Esophagus (tissue), 2 donors: Measurements from ENCODE around the gene TMEM120A. TPM values are rescaled to one million over a fixed set of nuclear protein-coding genes. Genes with fewer than 3 reads are reported as not detected.

Experiments
- H3K27ac ChIP-seq, 2 donors: one replicate each; pipeline ENCODE4 v1.5.1; 2013; ENCODE audit warnings: low read depth in 2 of 2, mild to moderate bottlenecking in 2 of 2, inconsistent platforms in 1 of 2, low read length in 1 of 2, moderate library complexity in 1 of 2
- H3K27me3 ChIP-seq, 2 donors: one replicate each; pipeline ENCODE4 v1.6.1; 2013; ENCODE audit warnings: low read length in 2 of 2, control low read depth in 1 of 2, mild to moderate bottlenecking in 1 of 2; ENCODE audit not compliant: insufficient read depth in 2 of 2, control insufficient read depth in 1 of 2
- H3K36me3 ChIP-seq, 2 donors: one replicate each; pipeline ENCODE4 v1.6.1; 2013; ENCODE audit warnings: low read length in 1 of 2; ENCODE audit not compliant: control insufficient read depth in 2 of 2, insufficient read depth in 2 of 2
- H3K4me1 ChIP-seq, 2 donors: one replicate each; pipeline ENCODE4 v1.6.1; 2013; ENCODE audit warnings: low read length in 1 of 2; ENCODE audit not compliant: control insufficient read depth in 2 of 2, insufficient read depth in 2 of 2
- H3K4me3 ChIP-seq, 2 donors: one replicate each; pipeline ENCODE4 v1.5.1; 2013; ENCODE audit warnings: low read length in 2 of 2, mild to moderate bottlenecking in 2 of 2, low read depth in 1 of 2, moderate library complexity in 1 of 2
- H3K9me3 ChIP-seq, 2 donors: one replicate each; pipeline ENCODE4 v1.6.1; 2013; ENCODE audit warnings: mild to moderate bottlenecking in 2 of 2, low read depth in 1 of 2, low read length in 1 of 2, moderate library complexity in 1 of 2; ENCODE audit not compliant: control insufficient read depth in 2 of 2, insufficient read depth in 1 of 2
- WGBS, 2 donors: extraction: QIAGEN DNeasy Blood & Tissue Kit; methylation state at CpG; one replicate each; pipeline ENCODE4 v1.1.7; 2013; 5-methylcytosine and 5-hydroxymethylcytosine counted together
- polyA plus RNA-seq, 2 donors: library from polyadenylated mRNA; stranded (reverse); fragments of 200-250 nt; gene quantifications; one replicate each; pipeline ENCODE4 v1.2.3, GENCODE V29; 2013
- donor health status: healthy with polysubstance abuse.
- donor health status: Bipolar disorder and iron deficiency.

TMEM120A gene
- polyA plus RNA-seq, 2 donors = 43.8 to 51.0 TPM

DNA sequence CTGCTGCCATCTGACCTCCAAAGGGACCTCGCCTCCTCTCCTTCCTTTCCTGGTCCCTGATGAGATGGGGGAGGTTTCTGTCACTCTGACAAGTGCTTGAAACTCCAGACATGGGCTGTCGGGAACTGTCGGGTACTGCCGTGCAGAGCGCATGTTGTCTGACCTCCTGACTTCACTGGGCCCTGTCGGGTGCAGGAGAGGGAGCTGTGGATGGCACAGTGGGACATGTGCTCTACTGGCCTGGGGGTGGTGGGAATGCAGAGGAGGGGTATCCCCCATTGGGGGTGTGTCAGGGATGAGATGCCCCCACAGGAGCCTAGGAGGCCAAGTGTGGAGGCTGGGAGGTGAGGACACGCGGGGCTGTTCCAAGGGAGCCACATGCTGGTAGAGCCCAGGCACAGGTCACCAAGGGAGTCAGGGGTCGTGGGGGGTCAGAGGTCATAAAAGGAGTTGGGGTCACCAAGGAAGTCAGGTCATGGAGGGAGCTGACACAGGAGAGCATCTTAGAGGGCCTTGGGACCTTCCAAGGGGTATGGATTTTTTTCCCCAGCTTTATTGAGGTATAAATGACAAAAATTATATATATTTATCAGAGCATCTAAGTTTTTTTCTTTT is 30.9 kb downstream of the TMEM120A start:
- 77 to 83% methylated on average over 9 of the region's 9 CpGs for whole genome bisulfite sequencing, 2 donors
- Histone ChIP-seq H3K27ac (peak overlapping the region; percentile 25 to 53), H3K27me3 (no peaks in the 10 kb centered on the region), H3K36me3 (peaks cover 0 to 20% of the 10 kb centered on the region in 2 donors), H3K4me3 (no peak overlapping the region), H3K9me3 (no peaks in the 10 kb centered on the region), H3K4me1 (peaks cover 2 to 11% of the 10 kb centered on the region in 2 donors)

DNA sequence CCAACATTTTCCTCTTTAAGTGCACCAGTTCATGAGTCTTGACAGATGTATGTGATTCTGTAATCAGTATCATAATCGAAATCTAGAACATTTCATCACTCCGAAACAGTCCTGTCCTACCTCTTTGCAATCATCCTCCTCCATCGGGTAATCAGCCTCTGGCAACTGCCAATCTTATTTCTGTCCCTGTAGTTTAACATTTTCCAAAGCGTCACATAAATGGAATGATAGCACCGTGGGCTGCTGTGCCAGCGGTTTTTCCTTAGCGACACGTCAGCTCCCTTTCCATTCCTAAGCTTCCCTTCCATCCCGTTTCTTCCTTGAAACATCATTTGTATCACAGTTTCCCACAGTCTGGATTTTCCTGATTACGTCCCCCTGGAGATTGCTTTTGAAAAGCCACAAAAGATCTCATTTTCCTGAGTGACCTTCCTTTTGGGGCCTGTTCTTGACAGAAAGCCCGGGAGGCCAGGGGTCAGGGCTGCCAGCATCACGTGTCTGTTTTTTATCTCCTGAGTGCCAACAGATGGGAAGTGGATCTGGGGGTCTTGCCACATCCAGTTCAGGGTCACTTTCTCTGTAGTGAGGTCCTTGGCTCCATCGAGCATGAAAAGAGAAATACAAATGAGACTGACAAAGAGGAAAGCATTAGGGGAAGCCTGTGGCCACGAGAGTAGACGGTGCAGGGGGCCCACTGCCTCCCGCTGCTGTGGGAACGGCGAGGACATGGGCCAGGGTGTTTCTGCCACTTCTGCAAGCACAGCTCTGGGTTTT is 31.6 kb downstream of the TMEM120A start:
- Histone ChIP-seq H3K27ac (peak overlapping the region; percentile 21 to 53), H3K4me3 (no peak overlapping the region), H3K9me3 (no peaks in the 10 kb centered on the region), H3K4me1 (peaks cover 2 to 11% of the 10 kb centered on the region in 2 donors), H3K36me3 (peaks cover 0 to 16% of the 10 kb centered on the region in 2 donors), H3K27me3 (no peaks in the 10 kb centered on the region)
- 68 to 72% methylated on average over 18 of the region's 18 CpGs for WGBS, 2 donors

- H3K4me3 ChIP-seq = no peak overlapping the region
- no peaks in the 10 kb centered on the region for H3K9me3 ChIP-seq
- H3K36me3 ChIP-seq = peaks cover 0 to 16% of the 10 kb centered on the region in 2 donors
- 95% methylated on average over 7 of the region's 7 CpGs for WGBS, 2 donors
- H3K27ac ChIP-seq = no peak overlapping the region
- H3K4me1 ChIP-seq = peaks cover 0 to 11% of the 10 kb centered on the region in 2 donors
- H3K27me3 ChIP-seq = no peaks in the 10 kb centered on the region
These were observed 33.2 kb downstream of the TMEM120A start for GRCh38 chr7:75961218-75961617.

GRCh38 chr7:75960372-75960771 is 34.0 kb downstream of the TMEM120A start:
- WGBS, 2 donors = 97 to 98% methylated on average over 6 of the region's 6 CpGs

GRCh38 chr7:75958802-75959543 is 35.4 kb downstream of the TMEM120A start:
- peaks cover 0 to 6% of the 10 kb centered on the region in 2 donors for H3K4me1 ChIP-seq
- peaks cover 0 to 20% of the 10 kb centered on the region in 2 donors for H3K36me3 ChIP-seq
- H3K4me3 ChIP-seq = no peak overlapping the region
- H3K9me3 ChIP-seq = no peaks in the 10 kb centered on the region
- no peaks in the 10 kb centered on the region for H3K27me3 ChIP-seq
- no peak overlapping the region for H3K27ac ChIP-seq
- WGBS, 2 donors = 88 to 91% methylated on average over 9 of the region's 9 CpGs

More at GRCh38 chr7:75960372-75960771, 34.0 kb downstream of the TMEM120A start:
- Histone ChIP-seq H3K27ac (no peak overlapping the region), H3K4me1 (peaks cover 0 to 7% of the 10 kb centered on the region in 2 donors), H3K36me3 (peaks cover 0 to 17% of the 10 kb centered on the region in 2 donors), H3K27me3 (no peaks in the 10 kb centered on the region), H3K4me3 (no peak overlapping the region), H3K9me3 (no peaks in the 10 kb centered on the region)

GRCh38 chr7:75957021-75957736 is 37.2 kb downstream of the TMEM120A start:
- Histone ChIP-seq H3K9me3 (no peaks in the 10 kb centered on the region), H3K4me3 (no peak overlapping the region), H3K27ac (peak overlapping the region; percentile 60 to 71), H3K27me3 (no peaks in the 10 kb centered on the region), H3K36me3 (peaks cover 0 to 22% of the 10 kb centered on the region in 2 donors), H3K4me1 (peaks cover 0 to 3% of the 10 kb centered on the region in 2 donors)
- 73 to 79% methylated on average over 16 of the region's 16 CpGs for WGBS, 2 donors

- no peak overlapping the region for H3K4me3 ChIP-seq
- 79 to 88% methylated on average over 12 of the region's 12 CpGs for WGBS, 2 donors
- no peaks in the 10 kb centered on the region for H3K27me3 ChIP-seq
- H3K4me1 ChIP-seq = peaks cover 0 to 3% of the 10 kb centered on the region in 2 donors
- H3K9me3 ChIP-seq = no peaks in the 10 kb centered on the region
- H3K36me3 ChIP-seq = peaks cover 0 to 19% of the 10 kb centered on the region in 2 donors
- H3K27ac ChIP-seq = peak overlapping the region; percentile 23 to 69
These were observed 39.0 kb downstream of the TMEM120A start for GRCh38 chr7:75955331-75955955.

GRCh38 chr7:75953931-75954330 is 40.5 kb downstream of the TMEM120A start:
- H3K4me1 ChIP-seq = peaks cover 0 to 3% of the 10 kb centered on the region in 2 donors
- H3K4me3 ChIP-seq = no peak overlapping the region
- peaks cover 0 to 19% of the 10 kb centered on the region in 2 donors for H3K36me3 ChIP-seq
- no peaks in the 10 kb centered on the region for H3K9me3 ChIP-seq
- no peaks in the 10 kb centered on the region for H3K27me3 ChIP-seq
- H3K27ac ChIP-seq = no peak overlapping the region
- WGBS, 2 donors = 82 to 92% methylated on average over 11 of the region's 11 CpGs
